Pons (tissue), 1 donor: Measurements from ENCODE around the gene SLC24A4.

Source experiments
- DNase-seq: peaks from one replicate; pipeline ENCODE4 v3.0.0-alpha.2; 2016; ENCODE audit warnings: low spot score

SLC24A4 gene

GRCh38 chr14:92458136-92459029 lies 135.4 kb downstream of the SLC24A4 start:
- DNase-seq, result no peak

DNA sequence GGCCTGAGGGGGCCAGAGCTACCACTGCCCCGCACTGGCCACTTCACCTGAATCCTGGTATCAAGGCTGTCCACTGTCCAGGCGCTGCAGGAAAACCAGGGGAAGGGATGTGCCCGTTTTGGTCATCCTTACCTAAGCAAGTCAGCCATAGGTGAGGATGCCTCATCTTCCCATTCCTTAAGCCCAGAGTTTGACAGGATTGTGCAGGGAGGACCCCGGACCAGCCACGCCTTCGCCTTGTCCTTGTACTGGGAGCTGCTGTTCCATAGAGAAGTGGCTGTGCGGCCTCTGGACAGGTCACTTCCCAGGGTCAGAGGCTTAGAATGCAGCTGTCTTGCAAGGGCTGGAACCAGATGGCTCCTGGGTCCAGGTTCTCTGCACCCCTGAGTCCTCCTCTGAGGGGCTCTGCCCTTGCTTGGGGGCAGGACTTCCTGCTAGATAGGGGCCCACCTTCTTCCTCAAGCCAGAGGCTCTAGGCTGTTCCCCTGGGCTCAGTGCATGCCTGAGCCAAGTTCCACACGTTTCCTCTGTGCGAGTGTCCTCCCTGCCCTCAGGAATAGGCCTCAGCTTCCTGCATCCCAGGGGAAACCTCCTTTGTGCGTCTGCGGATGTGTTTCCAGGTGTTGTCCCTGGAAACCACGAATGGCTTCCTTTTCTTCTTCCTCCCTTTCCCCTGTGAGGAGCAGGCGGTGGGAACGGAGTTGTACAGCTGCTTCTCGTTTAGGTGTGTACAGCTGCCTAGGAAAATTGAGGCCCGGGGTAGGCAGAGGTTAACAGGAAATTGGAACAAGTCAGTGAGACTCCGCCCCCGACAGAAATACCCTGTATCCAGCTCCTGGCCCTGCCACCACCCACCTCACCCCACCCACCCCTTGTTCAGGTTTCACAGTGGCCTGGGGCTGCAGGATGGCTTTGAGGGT lies 136.3 kb downstream of the SLC24A4 start:
- DNase-seq, result no peak

GRCh38 chr14:92459950-92460421 lies 137.0 kb downstream of the SLC24A4 start:
- DNase-seq, result no peak

- no peak for DNase-seq
Observed at GRCh38 chr14:92460541-92460915, 137.6 kb downstream of the SLC24A4 start.

DNA sequence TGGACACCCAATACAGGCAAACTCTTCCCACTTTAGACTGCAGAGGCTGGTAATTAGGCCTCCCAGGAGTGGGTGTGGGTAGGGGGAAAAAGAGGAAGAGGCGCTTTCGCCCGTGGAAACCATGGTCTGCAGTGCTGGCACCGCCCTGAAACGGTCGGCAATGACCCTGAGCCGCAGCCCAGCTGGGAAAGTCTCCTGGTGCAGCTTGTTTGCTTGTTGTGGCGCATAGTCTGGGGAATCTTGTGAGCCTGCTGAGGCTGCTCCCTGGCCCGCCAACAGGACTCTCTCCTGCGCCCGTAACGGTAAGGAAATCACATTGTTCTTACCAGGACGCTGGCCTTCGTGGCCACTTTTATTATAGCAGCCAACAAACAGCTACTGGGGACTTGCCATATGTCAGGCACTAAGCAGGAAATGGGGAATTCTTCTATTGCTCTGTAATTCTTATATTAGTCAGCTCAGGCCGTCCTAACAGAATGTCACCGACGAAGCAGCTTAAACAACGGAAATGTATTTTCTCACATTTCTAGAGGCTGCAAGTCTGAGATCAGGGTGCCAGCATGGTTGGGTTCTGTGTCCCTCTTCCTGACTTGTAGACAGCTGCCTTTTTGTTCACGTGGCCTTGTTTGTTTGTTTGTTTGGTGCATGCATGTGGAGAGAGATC lies 138.1 kb downstream of the SLC24A4 start:
- no peak for DNase-seq

- DNase-seq, result no peak
Observed at GRCh38 chr14:92461891-92462290, 138.9 kb downstream of the SLC24A4 start.

DNA sequence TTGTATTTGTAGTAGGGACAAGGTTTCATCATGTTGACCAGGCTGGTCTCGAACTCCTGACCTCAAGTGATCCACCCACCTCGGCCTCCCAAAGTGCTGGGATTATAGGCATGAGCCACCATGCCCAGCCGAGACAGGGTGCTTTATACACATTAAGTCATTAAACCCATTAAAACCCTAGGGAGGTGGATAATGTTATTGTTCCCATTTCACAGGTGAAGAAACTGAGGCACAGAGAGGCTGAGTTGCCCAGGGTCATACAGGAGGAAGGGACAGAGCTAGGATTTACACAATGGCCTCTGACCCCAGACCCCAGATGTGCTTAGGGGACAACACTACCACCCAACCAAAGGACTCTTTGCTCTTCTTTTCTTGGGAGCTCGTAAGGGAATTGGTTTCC lies 139.6 kb downstream of the SLC24A4 start:
- no peak for DNase-seq

DNA sequence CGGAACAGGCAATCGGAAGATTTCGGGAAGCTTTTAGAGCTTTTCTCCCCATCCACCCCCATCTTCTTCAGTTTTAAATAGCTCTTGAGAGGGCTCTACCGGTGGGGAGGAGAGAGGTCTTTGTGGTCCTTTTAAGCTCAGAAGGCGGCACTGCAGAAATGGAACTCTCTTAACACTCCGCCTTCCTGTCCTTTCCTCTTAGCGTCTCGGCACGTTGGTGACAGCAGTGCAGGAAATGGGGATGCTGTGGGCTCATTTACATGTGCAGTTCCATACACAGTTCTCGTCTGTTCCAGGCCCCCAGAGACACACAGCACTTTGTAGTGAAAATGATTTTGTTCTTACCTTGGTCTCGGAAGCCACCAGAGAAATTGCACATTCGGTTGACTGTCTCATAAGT lies 140.2 kb downstream of the SLC24A4 start:
- DNase-seq, result no peak

DNA sequence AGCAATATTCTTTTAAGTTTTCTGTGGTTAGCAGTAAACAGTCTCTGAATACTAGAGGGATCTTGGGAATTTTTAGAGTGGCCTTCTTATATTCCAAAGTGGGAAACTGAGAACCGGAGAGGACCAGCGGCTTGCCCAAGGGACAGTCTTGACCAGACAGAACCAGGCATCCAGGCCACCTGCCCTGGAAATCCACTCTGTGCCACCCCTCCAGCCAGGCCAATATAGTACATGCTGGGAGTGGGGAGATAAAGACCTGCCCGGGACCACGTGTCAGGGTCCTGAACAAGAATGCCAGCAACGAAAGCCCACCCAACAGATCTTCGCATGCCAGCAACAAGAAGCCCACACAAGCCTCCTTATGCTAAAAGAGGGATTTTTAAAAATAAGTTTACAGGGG lies 141.2 kb downstream of the SLC24A4 start:
- no peak for DNase-seq

DNA sequence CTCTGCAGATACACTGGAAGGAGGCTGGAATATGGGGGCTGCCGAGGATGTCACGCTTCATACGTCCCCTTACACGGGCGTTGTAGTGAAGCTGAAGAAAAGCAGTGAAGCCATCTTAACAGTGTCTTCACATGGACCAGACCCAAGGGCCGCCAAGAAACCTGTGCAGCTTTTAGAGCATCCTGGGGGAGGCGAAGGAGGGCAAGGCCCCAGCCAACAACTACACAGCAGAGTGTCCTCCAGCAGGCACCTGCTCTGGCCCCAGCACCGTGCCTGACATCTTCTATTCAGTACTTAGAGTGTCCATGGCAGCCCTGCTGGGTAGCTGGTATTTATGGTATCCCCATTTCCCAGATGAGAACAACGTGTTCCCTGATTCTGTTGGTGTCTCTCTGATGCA lies 141.8 kb downstream of the SLC24A4 start:
- DNase-seq, result no peak

DNA sequence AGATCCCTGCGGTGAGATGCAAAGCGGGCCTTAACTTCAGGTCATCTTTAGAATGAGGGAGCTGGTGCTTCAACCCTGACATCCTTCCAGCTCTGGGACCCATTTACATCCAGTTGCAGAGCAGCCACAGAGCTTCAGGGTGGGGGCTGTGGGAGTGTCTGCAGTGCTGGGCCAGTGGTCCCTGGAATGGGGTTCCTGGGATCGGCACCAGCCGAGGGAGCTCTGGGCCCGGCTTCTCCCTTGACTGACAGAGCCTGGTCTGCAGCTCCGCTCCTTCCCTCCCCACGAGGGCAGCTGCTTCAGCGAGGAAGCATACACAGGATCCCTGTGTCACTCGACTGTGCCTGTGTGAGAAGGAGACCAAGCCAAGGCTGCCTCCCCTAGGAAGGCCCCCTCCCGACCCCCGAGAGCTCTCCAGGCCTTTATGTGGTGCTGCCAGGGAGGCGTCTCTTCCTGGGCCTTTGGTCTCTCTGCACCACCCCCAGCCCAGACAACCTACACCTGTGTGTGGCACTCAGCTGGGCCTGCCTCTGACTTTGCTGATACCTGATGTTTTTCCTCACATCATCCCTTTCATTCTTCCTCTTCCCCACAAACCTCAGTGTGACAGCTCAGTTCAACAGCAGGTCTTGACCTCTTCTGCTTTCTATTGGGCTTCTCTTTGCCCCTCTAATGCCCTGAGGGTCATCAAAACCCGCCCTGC lies 142.5 kb downstream of the SLC24A4 start:
- no peak for DNase-seq

DNA sequence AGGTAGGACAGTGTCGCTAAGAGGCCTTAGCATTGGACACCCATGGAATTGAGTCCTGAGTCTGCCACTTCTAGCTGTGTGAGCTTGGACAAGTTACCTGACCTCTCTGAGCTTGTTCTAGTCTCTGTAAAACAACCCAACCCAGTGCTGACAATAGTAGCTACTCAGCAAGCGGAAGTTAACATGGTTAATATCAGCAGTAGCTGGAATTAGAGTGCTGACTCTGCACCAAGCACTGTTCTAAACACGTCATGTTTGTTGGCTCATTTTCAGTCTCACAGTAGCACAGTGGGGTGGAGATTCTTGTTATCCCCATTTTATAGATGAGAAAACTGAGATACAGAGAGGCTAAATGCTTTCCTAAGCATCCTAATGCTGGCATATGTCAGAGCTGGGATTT lies 143.1 kb downstream of the SLC24A4 start:
- no peak for DNase-seq

GRCh38 chr14:92469515-92469914 lies 146.6 kb downstream of the SLC24A4 start:
- DNase-seq, result no peak

- DNase-seq, result no peak
Observed at GRCh38 chr14:92470215-92470614, 147.2 kb downstream of the SLC24A4 start.

- DNase-seq, result no peak
Observed at GRCh38 chr14:92470811-92471210, 147.8 kb downstream of the SLC24A4 start.

- no peak for DNase-seq
Observed at GRCh38 chr14:92471919-92472318, 149.0 kb downstream of the SLC24A4 start.

DNA sequence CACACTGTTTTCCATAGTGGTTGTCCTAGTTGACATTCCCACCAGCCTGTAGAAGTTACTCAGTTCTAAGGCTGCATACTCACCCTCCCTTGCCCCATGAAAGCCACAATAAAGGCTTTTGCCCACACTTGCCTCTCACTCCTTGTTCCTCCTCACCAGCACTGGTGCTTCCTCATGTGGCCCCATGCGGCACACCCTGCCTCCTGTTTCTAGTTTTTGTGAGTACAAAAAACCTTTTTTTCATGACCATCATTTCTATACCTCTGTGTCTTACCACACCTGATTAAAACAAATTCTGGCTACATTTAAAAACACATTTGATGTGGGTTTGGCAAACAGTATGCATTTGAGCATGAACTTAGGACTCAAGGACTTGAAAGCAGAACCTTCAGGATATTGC lies 149.9 kb downstream of the SLC24A4 start:
- DNase-seq, result no peak

- DNase-seq, result no peak
Observed at GRCh38 chr14:92473261-92473968, 150.4 kb downstream of the SLC24A4 start.

GRCh38 chr14:92473969-92474535 lies 151.1 kb downstream of the SLC24A4 start:
- no peak for DNase-seq

DNA sequence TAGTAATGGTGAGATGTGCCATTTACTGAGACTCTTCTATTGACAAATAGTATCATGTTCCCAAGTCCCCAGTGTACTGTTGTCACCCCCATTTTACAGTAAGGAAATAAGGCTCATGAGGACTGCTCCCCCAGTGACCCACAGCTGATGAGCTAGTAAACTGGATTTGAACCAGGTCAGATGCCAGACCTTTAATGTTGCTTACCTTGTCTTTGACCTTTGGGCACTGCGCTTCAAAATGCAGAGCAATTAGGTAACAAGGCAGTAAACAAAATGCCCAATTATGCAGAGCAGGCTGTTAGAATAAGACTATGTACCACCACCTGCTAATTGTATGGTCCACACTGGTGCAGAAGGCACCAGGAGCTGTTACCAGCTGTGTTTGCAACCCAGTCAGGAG lies 152.1 kb downstream of the SLC24A4 start:
- no peak for DNase-seq
